Subcutaneous abdominal adipose tissue (tissue), 5 donors: ENCODE results near the gene OR52B6.

ENCODE experiments used
- H3K27ac ChIP-seq: one replicate; pipeline ENCODE4 v1.7.0; 2013; ENCODE audit warnings: low read depth, mild to moderate bottlenecking, inconsistent platforms, low read length, moderate library complexity
- H3K27me3 ChIP-seq, 5 donors: one replicate each; pipeline ENCODE4 v1.7.0; 2013; ENCODE audit warnings: low read length in 5 of 5, inconsistent platforms in 1 of 5; ENCODE audit not compliant: control insufficient read depth in 5 of 5, insufficient read depth in 4 of 5
- H3K36me3 ChIP-seq, 5 donors: one replicate each; pipeline ENCODE4 v1.7.0; 2013; ENCODE audit warnings: low read length in 5 of 5; ENCODE audit not compliant: control insufficient read depth in 5 of 5, insufficient read depth in 5 of 5
- H3K4me1 ChIP-seq, 5 donors: one replicate each; pipeline ENCODE4 v1.7.0; 2013; ENCODE audit warnings: low read length in 5 of 5, mild to moderate bottlenecking in 3 of 5, moderate library complexity in 1 of 5; ENCODE audit not compliant: control insufficient read depth in 5 of 5, insufficient read depth in 5 of 5
- H3K4me3 ChIP-seq, 5 donors: one replicate each; pipeline ENCODE4 v1.7.0; 2013; ENCODE audit warnings: low read length in 5 of 5, low read depth in 1 of 5
- H3K9ac ChIP-seq, 5 donors: one replicate each; pipeline ENCODE4 v1.7.0; 2013; ENCODE audit warnings: low read length in 5 of 5, mild to moderate bottlenecking in 4 of 5, moderate library complexity in 3 of 5
- H3K9me3 ChIP-seq, 5 donors: one replicate each; pipeline ENCODE4 v1.7.0; 2013; ENCODE audit warnings: low read length in 5 of 5; ENCODE audit not compliant: control insufficient read depth in 5 of 5
- donor health status: healthy.
- donor health status: healthy.
- donor health status: healthy.
- donor health status: healthy.
- donor health status: healthy.

OR52B6 gene

GRCh38 chr11:5631417-5631816 is 50.7 kb downstream of the OR52B6 start:
- H3K4me1 ChIP-seq, result peaks cover 0 to under 1% (median 0%) of the 10 kb centered on the region in 5 donors
- H3K27ac ChIP-seq, result no peak overlapping the region
- H3K9ac ChIP-seq, result no peak overlapping the region
- peaks cover 23 to 36% (median 29%) of the 10 kb centered on the region in 5 donors for H3K36me3 ChIP-seq
- no peaks in the 10 kb centered on the region for H3K9me3 ChIP-seq
- H3K27me3 ChIP-seq, result no peaks in the 10 kb centered on the region
- no peak overlapping the region for H3K4me3 ChIP-seq
